ENCODE measurements around the gene CEP83. TPM values are rescaled to one million over a fixed set of nuclear protein-coding genes. Genes with fewer than 3 reads are reported as not detected.

CEP83 gene
- polyA plus RNA-seq, 1 of the 3 experiments (the other 2 are of a cell fraction) = 2.5 TPM

DNA sequence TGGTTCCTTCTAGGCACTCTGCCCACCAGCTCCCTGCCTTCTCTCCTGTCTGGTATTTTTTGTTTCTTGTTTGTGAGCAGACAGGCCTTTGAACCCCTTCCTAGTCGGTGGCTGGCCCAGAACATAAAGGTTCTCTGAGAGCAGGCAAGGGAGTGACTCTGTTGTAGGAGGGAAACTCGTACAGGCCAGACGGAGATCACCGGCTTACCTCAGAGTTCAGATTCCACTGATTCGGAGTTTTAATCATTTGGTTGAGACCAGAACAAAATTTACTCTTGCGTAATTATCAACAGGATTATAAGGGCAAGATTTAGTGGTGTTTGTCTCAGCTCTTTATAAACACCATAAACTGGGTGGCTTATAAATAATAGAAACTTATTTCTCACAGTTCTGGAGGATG lies 182.9 kb downstream of the CEP83 start:
- H3K4me2 ChIP-seq = no peak overlapping the region
- no peaks in the 10 kb centered on the region; a peak in 1 of 4 replicates for H3K4me1 ChIP-seq (ENCODE audit: control insufficient read depth in 1 of 2, insufficient read depth in 2 of 2, low read depth in 1 of 2, low read length in 1 of 2)
- 85% methylated on average over 6 of the region's 6 CpGs for WGBS (ENCODE audit: low lambda C conversion rate)
- no peak overlapping the region for H3K4me3 ChIP-seq (ENCODE audit: low read depth in 2 of 2, low read length in 1 of 2)
- no peaks in the 10 kb centered on the region for H3K79me2 ChIP-seq (ENCODE audit: insufficient read depth)
- no peaks in the 10 kb centered on the region for H4K20me1 ChIP-seq (ENCODE audit: insufficient read depth)
- ChIA-PET CTCF (interaction anchor here (1.2 kb wide), 1 partner anchor 131 kb away, joined by 3 read pairs; no protein-coding TSS in a partner anchor), POLR2A (no interaction called here)
- no peaks in the 10 kb centered on the region for H3K36me3 ChIP-seq (replicated peaks in 1 of 2; ENCODE audit: control insufficient read depth in 1 of 2, insufficient read depth in 2 of 2, low read length in 1 of 2)
- no peak overlapping the region for H3K27ac ChIP-seq (ENCODE audit: low read depth in 2 of 2, low read length in 1 of 2)
- TF ChIP-seq RAD21 (IDR thresholded peaks at IDR 0.05; ENCODE audit: low read length) = no peak
- TF ChIP-seq, protein P1, sequence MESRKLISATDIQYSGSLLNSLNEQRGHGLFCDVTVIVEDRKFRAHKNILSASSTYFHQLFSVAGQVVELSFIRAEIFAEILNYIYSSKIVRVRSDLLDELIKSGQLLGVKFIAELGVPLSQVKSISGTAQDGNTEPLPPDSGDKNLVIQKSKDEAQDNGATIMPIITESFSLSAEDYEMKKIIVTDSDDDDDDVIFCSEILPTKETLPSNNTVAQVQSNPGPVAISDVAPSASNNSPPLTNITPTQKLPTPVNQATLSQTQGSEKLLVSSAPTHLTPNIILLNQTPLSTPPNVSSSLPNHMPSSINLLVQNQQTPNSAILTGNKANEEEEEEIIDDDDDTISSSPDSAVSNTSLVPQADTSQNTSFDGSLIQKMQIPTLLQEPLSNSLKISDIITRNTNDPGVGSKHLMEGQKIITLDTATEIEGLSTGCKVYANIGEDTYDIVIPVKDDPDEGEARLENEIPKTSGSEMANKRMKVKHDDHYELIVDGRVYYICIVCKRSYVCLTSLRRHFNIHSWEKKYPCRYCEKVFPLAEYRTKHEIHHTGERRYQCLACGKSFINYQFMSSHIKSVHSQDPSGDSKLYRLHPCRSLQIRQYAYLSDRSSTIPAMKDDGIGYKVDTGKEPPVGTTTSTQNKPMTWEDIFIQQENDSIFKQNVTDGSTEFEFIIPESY (IDR thresholded peaks at IDR 0.05; ENCODE audit: borderline replicate concordance, low read depth) = no peak
- TF ChIP-seq, protein P2, sequence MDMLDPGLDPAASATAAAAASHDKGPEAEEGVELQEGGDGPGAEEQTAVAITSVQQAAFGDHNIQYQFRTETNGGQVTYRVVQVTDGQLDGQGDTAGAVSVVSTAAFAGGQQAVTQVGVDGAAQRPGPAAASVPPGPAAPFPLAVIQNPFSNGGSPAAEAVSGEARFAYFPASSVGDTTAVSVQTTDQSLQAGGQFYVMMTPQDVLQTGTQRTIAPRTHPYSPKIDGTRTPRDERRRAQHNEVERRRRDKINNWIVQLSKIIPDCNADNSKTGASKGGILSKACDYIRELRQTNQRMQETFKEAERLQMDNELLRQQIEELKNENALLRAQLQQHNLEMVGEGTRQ (IDR thresholded peaks at IDR 0.05; ENCODE audit: borderline replicate concordance, low read depth, low read length) = no peak
- no peaks in the 10 kb centered on the region for H3F3A ChIP-seq (replicated peaks; ENCODE audit: insufficient read depth)
- DNase-seq = no peak
- no peak overlapping the region for H2AFZ ChIP-seq (ENCODE audit: low read depth)
- H3K9me2 ChIP-seq = no peaks in the 10 kb centered on the region
- H3K27me3 ChIP-seq (ENCODE audit: insufficient read depth) = no peaks in the 10 kb centered on the region
- no peak overlapping the region for H3K9ac ChIP-seq
- H3K9me3 ChIP-seq = no peaks in the 10 kb centered on the region

DNA sequence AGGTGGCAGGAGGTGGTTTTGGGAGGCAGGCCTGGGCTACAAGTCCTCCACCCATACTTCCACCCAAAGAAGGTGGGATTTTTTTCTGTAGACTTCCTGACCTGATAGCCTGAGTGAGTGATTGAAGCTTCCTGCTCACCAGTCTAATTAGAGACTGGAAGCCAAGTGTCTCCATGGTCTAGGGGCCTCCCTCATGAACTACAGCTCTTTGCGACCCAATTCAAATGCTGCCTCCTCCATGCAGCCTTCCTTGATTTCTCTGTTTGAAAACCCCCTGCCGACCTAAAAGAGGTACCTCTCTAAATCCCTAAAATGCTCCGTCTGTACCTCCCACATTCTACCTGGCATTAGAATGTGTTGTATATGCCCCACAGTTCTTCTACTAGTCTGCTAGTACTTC lies 186.4 kb downstream of the CEP83 start:
- H3K36me3 ChIP-seq (replicated peaks in 1 of 2; ENCODE audit: control insufficient read depth in 1 of 2, insufficient read depth in 2 of 2, low read length in 1 of 2) = no peaks in the 10 kb centered on the region
- no peak overlapping the region for H3K4me2 ChIP-seq
- 96% methylated on average over 3 of the region's 3 CpGs for WGBS (ENCODE audit: low lambda C conversion rate)
- no peaks in the 10 kb centered on the region for H3K27me3 ChIP-seq (ENCODE audit: insufficient read depth)
- CTCF ChIA-PET = interaction anchor here (2.0 kb wide), 1 partner anchor 161 kb away, joined by 8 read pairs; no protein-coding TSS in a partner anchor
- POLR2A ChIA-PET = no interaction called here
- no peaks in the 10 kb centered on the region for H3K9me2 ChIP-seq
- H2AFZ ChIP-seq (ENCODE audit: low read depth) = no peak overlapping the region
- H3K9me3 ChIP-seq = no peaks in the 10 kb centered on the region
- no peak for DNase-seq
- no peaks in the 10 kb centered on the region for H4K20me1 ChIP-seq (ENCODE audit: insufficient read depth)
- H3K27ac ChIP-seq (ENCODE audit: low read depth in 2 of 2, low read length in 1 of 2) = no peak overlapping the region
- TF ChIP-seq, protein P3, sequence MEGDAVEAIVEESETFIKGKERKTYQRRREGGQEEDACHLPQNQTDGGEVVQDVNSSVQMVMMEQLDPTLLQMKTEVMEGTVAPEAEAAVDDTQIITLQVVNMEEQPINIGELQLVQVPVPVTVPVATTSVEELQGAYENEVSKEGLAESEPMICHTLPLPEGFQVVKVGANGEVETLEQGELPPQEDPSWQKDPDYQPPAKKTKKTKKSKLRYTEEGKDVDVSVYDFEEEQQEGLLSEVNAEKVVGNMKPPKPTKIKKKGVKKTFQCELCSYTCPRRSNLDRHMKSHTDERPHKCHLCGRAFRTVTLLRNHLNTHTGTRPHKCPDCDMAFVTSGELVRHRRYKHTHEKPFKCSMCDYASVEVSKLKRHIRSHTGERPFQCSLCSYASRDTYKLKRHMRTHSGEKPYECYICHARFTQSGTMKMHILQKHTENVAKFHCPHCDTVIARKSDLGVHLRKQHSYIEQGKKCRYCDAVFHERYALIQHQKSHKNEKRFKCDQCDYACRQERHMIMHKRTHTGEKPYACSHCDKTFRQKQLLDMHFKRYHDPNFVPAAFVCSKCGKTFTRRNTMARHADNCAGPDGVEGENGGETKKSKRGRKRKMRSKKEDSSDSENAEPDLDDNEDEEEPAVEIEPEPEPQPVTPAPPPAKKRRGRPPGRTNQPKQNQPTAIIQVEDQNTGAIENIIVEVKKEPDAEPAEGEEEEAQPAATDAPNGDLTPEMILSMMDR (IDR thresholded peaks at IDR 0.05) = no peak
- TF ChIP-seq FOSL2 (IDR thresholded peaks at IDR 0.05; ENCODE audit: borderline replicate concordance, low read depth) (no peak), RAD21 (IDR thresholded peaks at IDR 0.05; ENCODE audit: low read length) (no peak), EP300 (IDR thresholded peaks at IDR 0.05; ENCODE audit: borderline replicate concordance in 1 of 2, low read depth in 1 of 2, low read length in 1 of 2) (no peak), MXI1 (IDR thresholded peaks at IDR 0.05; ENCODE audit: low read depth, low read length) (no peak), TAF1 (IDR thresholded peaks at IDR 0.05; ENCODE audit: borderline replicate concordance, low read depth, low read length) (no peak), RXRA (IDR thresholded peaks at IDR 0.05; ENCODE audit: borderline replicate concordance, low read depth) (no peak), NFIC (IDR thresholded peaks at IDR 0.05; ENCODE audit: borderline replicate concordance) (no peak), CHD2 (IDR thresholded peaks at IDR 0.05; ENCODE audit: low read length, partially characterized antibody) (no peak), SMC3 (IDR thresholded peaks at IDR 0.05; ENCODE audit: low read depth, low read length) (no peak), TCF12 (IDR thresholded peaks at IDR 0.05) (no peak)
- TF ChIP-seq, protein P4, sequence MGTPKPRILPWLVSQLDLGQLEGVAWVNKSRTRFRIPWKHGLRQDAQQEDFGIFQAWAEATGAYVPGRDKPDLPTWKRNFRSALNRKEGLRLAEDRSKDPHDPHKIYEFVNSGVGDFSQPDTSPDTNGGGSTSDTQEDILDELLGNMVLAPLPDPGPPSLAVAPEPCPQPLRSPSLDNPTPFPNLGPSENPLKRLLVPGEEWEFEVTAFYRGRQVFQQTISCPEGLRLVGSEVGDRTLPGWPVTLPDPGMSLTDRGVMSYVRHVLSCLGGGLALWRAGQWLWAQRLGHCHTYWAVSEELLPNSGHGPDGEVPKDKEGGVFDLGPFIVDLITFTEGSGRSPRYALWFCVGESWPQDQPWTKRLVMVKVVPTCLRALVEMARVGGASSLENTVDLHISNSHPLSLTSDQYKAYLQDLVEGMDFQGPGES (IDR thresholded peaks at IDR 0.05; ENCODE audit: low read depth, low read length) = no peak
- TF ChIP-seq, protein P5, sequence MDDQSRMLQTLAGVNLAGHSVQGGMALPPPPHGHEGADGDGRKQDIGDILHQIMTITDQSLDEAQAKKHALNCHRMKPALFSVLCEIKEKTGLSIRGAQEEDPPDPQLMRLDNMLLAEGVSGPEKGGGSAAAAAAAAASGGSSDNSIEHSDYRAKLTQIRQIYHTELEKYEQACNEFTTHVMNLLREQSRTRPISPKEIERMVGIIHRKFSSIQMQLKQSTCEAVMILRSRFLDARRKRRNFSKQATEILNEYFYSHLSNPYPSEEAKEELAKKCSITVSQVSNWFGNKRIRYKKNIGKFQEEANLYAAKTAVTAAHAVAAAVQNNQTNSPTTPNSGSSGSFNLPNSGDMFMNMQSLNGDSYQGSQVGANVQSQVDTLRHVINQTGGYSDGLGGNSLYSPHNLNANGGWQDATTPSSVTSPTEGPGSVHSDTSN (IDR thresholded peaks at IDR 0.05) = no peak
- TF ChIP-seq, protein P1 (IDR thresholded peaks at IDR 0.05; ENCODE audit: borderline replicate concordance, low read depth) = no peak
- no peak overlapping the region for H3K9ac ChIP-seq
- no peak overlapping the region for H3K4me3 ChIP-seq (ENCODE audit: low read depth in 2 of 2, low read length in 1 of 2)
- no peaks in the 10 kb centered on the region for H3K79me2 ChIP-seq (ENCODE audit: insufficient read depth)
- no peaks in the 10 kb centered on the region for H3F3A ChIP-seq (replicated peaks; ENCODE audit: insufficient read depth)
- H3K4me1 ChIP-seq (ENCODE audit: control insufficient read depth in 1 of 2, insufficient read depth in 2 of 2, low read depth in 1 of 2, low read length in 1 of 2) = no peaks in the 10 kb centered on the region; a peak in 2 of 4 replicates

All from SK-N-SH (cell line).